ENCODE measurements around the gene OR51V1.

DNA sequence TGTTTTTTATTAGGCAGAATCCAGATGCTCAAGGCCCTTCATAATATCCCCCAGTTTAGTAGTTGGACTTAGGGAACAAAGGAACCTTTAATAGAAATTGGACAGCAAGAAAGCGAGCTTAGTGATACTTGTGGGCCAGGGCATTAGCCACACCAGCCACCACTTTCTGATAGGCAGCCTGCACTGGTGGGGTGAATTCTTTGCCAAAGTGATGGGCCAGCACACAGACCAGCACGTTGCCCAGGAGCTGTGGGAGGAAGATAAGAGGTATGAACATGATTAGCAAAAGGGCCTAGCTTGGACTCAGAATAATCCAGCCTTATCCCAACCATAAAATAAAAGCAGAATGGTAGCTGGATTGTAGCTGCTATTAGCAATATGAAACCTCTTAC, 25.0 kb upstream of the OR51V1 start:
- TF ChIP-seq, protein P1, sequence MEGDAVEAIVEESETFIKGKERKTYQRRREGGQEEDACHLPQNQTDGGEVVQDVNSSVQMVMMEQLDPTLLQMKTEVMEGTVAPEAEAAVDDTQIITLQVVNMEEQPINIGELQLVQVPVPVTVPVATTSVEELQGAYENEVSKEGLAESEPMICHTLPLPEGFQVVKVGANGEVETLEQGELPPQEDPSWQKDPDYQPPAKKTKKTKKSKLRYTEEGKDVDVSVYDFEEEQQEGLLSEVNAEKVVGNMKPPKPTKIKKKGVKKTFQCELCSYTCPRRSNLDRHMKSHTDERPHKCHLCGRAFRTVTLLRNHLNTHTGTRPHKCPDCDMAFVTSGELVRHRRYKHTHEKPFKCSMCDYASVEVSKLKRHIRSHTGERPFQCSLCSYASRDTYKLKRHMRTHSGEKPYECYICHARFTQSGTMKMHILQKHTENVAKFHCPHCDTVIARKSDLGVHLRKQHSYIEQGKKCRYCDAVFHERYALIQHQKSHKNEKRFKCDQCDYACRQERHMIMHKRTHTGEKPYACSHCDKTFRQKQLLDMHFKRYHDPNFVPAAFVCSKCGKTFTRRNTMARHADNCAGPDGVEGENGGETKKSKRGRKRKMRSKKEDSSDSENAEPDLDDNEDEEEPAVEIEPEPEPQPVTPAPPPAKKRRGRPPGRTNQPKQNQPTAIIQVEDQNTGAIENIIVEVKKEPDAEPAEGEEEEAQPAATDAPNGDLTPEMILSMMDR (IDR thresholded peaks at IDR 0.05): no peak
- TF ChIP-seq POLR2A (IDR thresholded peaks at IDR 0.05): no peak
